Right lobe of liver (tissue), 6 donors: Measurements from ENCODE around the gene LRRC59. TPM values are rescaled to one million over a fixed set of nuclear protein-coding genes. Genes with fewer than 3 reads are reported as not detected.
"Not testable (repeated sequence)": the region's sequence is repeated elsewhere in the genome, so short reads cannot be mapped to it uniquely, and the experiment has no call there.

Experiments
- ATAC-seq, 4 donors: fragments of 200-7000 bp; cut with Tn5 transposase; one replicate each; pipeline ENCODE4 v1.9.1; 2020; ENCODE audit warnings: mild to moderate bottlenecking in 4 of 4, moderate library complexity in 4 of 4
- DNase-seq, 3 donors: peaks; one replicate each; pipeline ENCODE4 v3.0.0-alpha.2; 2020
- H3K27ac ChIP-seq, 3 donors: fragments of 200-600 bp; one replicate each; pipeline ENCODE4 v1.8.0; 2022
- H3K27me3 ChIP-seq, 2 donors: fragments of 200-600 bp; one replicate each; pipeline ENCODE4 v1.8.0; 2022
- H3K36me3 ChIP-seq, 4 donors: fragments of 200-600 bp; sonication (generic) in 1 of 4; one replicate each; pipeline versions ENCODE4 v1.5.1 to v1.8.0; 2017 to 2022; ENCODE audit warnings: control low read depth in 1 of 4
- H3K4me1 ChIP-seq, 4 donors: fragments of 200-600 bp; sonication (generic) in 1 of 4; one replicate each; pipeline versions ENCODE4 v1.5.1 to v1.8.0; 2017 to 2022; ENCODE audit warnings: control low read depth in 1 of 4
- H3K4me3 ChIP-seq, 3 donors: fragments of 200-600 bp; one replicate each; pipeline ENCODE4 v1.8.0; 2022
- H3K9me3 ChIP-seq, 4 donors: fragments of 200-600 bp; sonication (generic) in 1 of 4; one replicate each; pipeline versions ENCODE4 v1.5.1 to v1.8.0; 2017 to 2022; ENCODE audit warnings: control low read depth in 1 of 4
- POLR2A ChIP-seq: fragments of 450-650 bp; IDR thresholded peaks from one replicate; pipeline ENCODE4 v1.6.1; 2017; ENCODE audit warnings: antibody characterized with exemption, mild to moderate bottlenecking
- WGBS: methylation state at CpG from one replicate; pipeline ENCODE4 v1.1.6; 2018; ENCODE audit warnings: low coverage, low lambda C conversion rate; ENCODE audit not compliant: insufficient coverage; ENCODE audit errors: missing lambda C conversion rate; 5-methylcytosine and 5-hydroxymethylcytosine counted together
- intact Hi-C, 2 donors: fragments of 100-400 bp; cut with DNase I; formaldehyde crosslinking; loops; one replicate each; pipeline versions ENCODE4 v1.11.2 to v1.14.1; 2022
- total RNA-seq, 6 experiments: library from RNA; depleted of rRNA in 2 of 6; stranded (reverse); fragments of >200 nt in 2 of 6; fragmentation: NEBNext Ultra II Directional in 3 of 6; extraction: Animal tissue kit (Norgen Biotek cat#: 25700) in 3 of 6; gene quantifications; one replicate each; pipeline versions ENCODE4 v1.1.0 to v1.2.4, GENCODE V29; 2016 to 2023
- TF ChIP-seq, protein P1 (sequence below), 4 donors: fragments of 200-600 bp in 3 of 4; fragments of 450-650 bp in 1 of 4; IDR thresholded peaks; one replicate each; pipeline versions ENCODE4 v1.5.1 to v1.8.0; 2016 to 2022; ENCODE audit warnings: antibody characterized with exemption in 4 of 4, mild to moderate bottlenecking in 2 of 4
- donor health status: DM: no; HTN: yes; CAD: no.
- donor health status: DM: no; HTN: no; CAD: no.
- donor health status: DM: no; HTN: no; CAD: no.
- donor health status: DM: no; HTN: yes; CAD: no.
- donor health status: DM: no; HTN: yes; CAD: no.

Gene LRRC59
- total RNA-seq, 6 experiments from 2014 or later = 36.0 to 125 (median 64.0) TPM

DNA sequence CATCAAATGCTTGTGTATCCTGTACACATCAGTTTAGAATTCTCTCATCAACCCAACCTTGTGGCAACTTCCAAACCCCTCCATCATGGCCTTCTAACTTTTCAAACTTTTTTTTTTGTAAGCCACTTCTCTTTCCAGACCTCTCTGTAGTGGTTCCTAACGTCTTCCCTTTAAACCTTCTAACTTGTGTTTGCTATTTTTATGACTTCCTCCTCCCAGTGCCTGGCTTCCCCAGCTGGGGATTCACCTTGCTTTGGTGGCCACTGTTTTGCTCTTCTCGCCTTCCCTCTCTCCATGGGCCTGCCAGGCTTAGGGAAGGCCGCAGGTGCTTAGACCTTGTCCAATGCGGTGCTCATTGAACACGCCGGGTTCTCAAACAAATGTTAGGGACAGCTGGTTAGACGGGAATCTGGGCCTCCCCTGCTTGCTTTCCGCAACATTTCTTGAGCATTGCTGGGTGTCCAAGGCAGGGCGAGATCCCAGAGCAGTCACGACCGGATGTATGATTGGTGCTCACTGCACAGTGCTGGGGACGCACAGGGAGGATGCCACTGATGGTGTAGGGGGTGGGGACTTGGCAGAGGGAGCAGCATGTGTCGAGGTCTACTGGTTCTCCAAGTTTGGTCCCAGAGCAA, 52.5 kb downstream of the LRRC59 start:
- no peak overlapping the region for H3K27ac ChIP-seq
- intact Hi-C loops = no loop called here
- peaks cover 0 to 10% (median 3%) of the 10 kb centered on the region in 4 donors for H3K4me1 ChIP-seq
- ATAC-seq (peak in 2 of 4 donors; percentile 1 to 13), DNase-seq (peak in 1 of 3 donors; percentile 39)
- WGBS = 62% methylated on average over 11 of the region's 13 CpGs
- H3K4me3 ChIP-seq = no peak overlapping the region
- H3K27me3 ChIP-seq = no peaks in the 10 kb centered on the region
- no peaks in the 10 kb centered on the region for H3K9me3 ChIP-seq
- no peaks in the 10 kb centered on the region for H3K36me3 ChIP-seq
- no peak for TF ChIP-seq POLR2A
- TF ChIP-seq, protein P1, sequence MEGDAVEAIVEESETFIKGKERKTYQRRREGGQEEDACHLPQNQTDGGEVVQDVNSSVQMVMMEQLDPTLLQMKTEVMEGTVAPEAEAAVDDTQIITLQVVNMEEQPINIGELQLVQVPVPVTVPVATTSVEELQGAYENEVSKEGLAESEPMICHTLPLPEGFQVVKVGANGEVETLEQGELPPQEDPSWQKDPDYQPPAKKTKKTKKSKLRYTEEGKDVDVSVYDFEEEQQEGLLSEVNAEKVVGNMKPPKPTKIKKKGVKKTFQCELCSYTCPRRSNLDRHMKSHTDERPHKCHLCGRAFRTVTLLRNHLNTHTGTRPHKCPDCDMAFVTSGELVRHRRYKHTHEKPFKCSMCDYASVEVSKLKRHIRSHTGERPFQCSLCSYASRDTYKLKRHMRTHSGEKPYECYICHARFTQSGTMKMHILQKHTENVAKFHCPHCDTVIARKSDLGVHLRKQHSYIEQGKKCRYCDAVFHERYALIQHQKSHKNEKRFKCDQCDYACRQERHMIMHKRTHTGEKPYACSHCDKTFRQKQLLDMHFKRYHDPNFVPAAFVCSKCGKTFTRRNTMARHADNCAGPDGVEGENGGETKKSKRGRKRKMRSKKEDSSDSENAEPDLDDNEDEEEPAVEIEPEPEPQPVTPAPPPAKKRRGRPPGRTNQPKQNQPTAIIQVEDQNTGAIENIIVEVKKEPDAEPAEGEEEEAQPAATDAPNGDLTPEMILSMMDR (IDR thresholded peaks at IDR 0.05) = no peak

DNA sequence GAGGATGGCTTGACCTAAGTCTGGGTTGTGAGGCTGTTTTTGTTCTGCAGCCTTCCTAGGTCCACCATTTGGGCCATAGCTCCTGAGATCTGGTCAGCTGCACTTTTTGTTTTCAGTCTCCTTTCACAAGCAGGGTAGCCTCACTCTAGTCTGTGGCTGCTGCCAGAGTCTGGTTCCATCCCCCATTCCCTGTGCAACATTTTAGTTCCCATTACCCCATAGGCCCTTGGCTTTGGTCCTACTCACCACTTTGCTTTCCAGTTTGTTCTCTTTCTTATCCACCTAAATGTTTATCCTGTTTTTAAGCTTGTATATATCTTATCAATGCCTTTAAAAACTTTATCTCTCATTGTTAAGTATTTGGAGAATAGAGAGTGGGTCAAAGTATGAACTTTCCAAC, 57.9 kb downstream of the LRRC59 start:
- no peaks in the 10 kb centered on the region for H3K4me1 ChIP-seq
- H3K27me3 ChIP-seq = no peaks in the 10 kb centered on the region
- no peak overlapping the region for H3K4me3 ChIP-seq
- TF ChIP-seq, protein P1 (IDR thresholded peaks at IDR 0.05) = no peak
- TF ChIP-seq POLR2A = no peak
- DNase-seq = no peak
- no peaks in the 10 kb centered on the region for H3K36me3 ChIP-seq
- ATAC-seq = no peak
- H3K9me3 ChIP-seq = no peaks in the 10 kb centered on the region
- H3K27ac ChIP-seq = no peak overlapping the region
- intact Hi-C loops = no loop called here

DNA sequence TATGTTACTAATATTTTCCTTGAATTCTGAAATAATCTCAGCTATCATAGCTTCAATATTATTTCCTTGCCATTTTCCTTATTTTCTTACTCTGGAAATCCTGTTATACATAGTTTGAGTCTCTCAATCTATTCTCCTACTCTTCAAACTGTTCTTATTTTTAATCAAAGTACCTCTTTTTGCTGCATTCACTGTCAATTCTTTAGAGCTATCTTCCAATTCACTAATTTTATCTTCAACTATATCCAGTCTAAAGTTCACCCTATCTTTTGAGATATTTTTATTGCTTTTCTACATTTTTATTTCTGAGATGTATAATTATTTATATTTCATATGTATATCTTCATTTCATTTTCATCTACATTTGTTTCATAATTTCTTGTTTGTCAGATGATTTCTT, 58.7 kb downstream of the LRRC59 start:
- Histone ChIP-seq H3K4me1 (no peaks in the 10 kb centered on the region), H3K4me3 (no peak overlapping the region), H3K27ac (no peak overlapping the region), H3K36me3 (no peaks in the 10 kb centered on the region), H3K27me3 (no peaks in the 10 kb centered on the region), H3K9me3 (no peaks in the 10 kb centered on the region)
- DNase-seq = no peak
- intact Hi-C loops = no loop called here
- no peak for TF ChIP-seq POLR2A
- TF ChIP-seq, protein P1 (IDR thresholded peaks at IDR 0.05) = no peak
- ATAC-seq = no peak

DNA sequence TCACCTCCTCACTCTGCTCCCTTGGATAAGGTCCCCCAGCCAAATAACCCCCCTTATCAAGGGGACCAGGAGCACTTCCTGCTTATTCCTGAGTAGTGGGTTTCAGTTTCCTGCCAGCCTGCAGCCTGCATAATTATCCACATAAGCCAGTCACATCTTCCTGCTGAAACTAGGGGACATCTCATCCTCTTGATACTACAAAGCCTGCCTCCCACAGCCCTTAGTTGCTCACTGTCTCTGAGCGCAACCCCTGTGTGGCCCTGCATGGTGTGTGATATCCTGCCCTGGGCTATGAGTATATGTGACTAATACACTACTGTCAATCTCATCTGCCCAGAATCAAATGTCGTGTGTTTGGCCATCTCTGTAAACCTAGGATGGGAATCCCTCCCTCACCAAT, 59.4 kb downstream of the LRRC59 start:
- H3K4me3 ChIP-seq = no peak overlapping the region
- DNase-seq (no peak), ATAC-seq (no peak)
- no peaks in the 10 kb centered on the region for H3K27me3 ChIP-seq
- intact Hi-C loops = no loop called here
- H3K4me1 ChIP-seq = no peaks in the 10 kb centered on the region
- no peaks in the 10 kb centered on the region for H3K9me3 ChIP-seq
- H3K36me3 ChIP-seq = no peaks in the 10 kb centered on the region
- no peak overlapping the region for H3K27ac ChIP-seq
- 89% methylated on average over 2 of the region's 2 CpGs for WGBS
- TF ChIP-seq, protein P1 (IDR thresholded peaks at IDR 0.05) = no peak
- TF ChIP-seq POLR2A = no peak

DNA sequence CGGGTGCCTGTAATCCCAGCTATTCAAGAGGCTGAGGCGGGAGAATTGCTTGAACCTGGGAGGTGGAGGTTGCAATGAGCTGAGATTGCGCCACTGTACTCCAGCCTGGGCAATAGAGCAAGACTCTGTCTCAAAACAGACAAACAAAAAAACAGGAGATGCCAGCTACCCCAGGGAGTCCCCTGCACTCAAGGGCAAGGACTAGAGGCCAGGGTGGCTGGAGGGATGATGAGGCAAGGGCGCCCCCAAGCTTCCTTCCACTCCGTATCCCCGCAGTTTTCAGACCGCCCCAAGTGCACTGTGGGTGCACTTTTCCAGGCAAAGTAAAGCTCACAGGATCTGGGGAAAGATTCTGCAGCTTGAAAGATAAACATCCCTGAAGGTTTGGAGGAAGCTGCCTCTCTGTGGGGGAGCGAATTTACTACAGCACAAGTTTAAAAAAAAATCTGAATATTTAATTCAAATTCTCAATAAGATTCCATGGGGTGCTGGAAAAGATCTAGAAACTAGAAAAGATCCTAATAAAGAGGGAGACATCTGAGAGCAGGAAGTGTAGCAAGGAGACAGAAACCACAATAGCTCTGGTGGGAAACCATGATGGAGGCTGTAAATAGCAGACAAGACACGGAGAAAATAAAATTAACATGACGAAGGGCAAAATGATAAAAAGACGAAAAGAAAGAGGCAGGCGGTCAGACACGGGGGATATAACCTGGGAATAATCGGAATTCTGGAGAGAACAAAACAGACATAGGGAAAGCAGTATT, 63.8 kb downstream of the LRRC59 start:
- intact Hi-C loops, ATAC-seq, H3K27me3 ChIP-seq, H3K4me1 ChIP-seq, H3K36me3 ChIP-seq, H3K27ac ChIP-seq, H3K4me3 ChIP-seq, H3K9me3 ChIP-seq, DNase-seq: not testable (repeated sequence)
- 42% methylated on average over 9 of the region's 14 CpGs for WGBS
